T-cell (primary cell): ENCODE measurements around the gene ACY1. TPM values are rescaled to one million over a fixed set of nuclear protein-coding genes. Genes with fewer than 3 reads are reported as not detected.
"Not testable (repeated sequence)": the region's sequence is repeated elsewhere in the genome, so short reads cannot be mapped to it uniquely, and the experiment has no call there.

ENCODE experiments used
- ATAC-seq, 4 experiments: fragments of 200-7000 bp in 3 of 4; fragments of 150-1000 bp in 1 of 4; cut with Tn5 transposase; replicated peaks in 1 of 4; 1 replicate in 3 of 4; 2 replicates in 1 of 4; pipeline ENCODE4 v1.10.0; 2021; ENCODE audit warnings: moderate library complexity in 3 of 4, mild to moderate bottlenecking in 2 of 4, moderate number of reproducible peaks in 1 of 4
- CTCF ChIA-PET, 2 donors: fragments of 300-600 bp; sonication (Branson Sonifier 250); formaldehyde crosslinking; loops; one replicate each; lab custom pipeline; 2022; ENCODE audit warnings: antibody characterized with exemption in 2 of 2; lab: Charles Lee
- POLR2A ChIA-PET, 2 donors: fragments of 300-600 bp; sonication (Branson Sonifier 250); formaldehyde crosslinking; loops; one replicate each; lab custom pipeline; 2022; ENCODE audit warnings: antibody characterized with exemption in 2 of 2; lab: Charles Lee
- DNase-seq, 35 experiments: peaks; one replicate each; pipeline versions ENCODE4 v3.0.0 to v3.0.0-alpha.2; 2013 to 2023
- H3K27ac ChIP-seq: one replicate; pipeline ENCODE4 v1.5.1; 2013; ENCODE audit warnings: low read length
- H3K27me3 ChIP-seq, 2 experiments: replicated peaks in 1 of 2; 1 replicate in 1 of 2; 2 replicates in 1 of 2; pipeline versions ENCODE4 v1.6.1 to v1.7.0; 2013; ENCODE audit warnings: low read length in 1 of 2, mixed read lengths in 1 of 2; ENCODE audit not compliant: control insufficient read depth in 2 of 2, insufficient read depth in 2 of 2; ENCODE audit errors: extremely low read depth in 1 of 2
- H3K36me3 ChIP-seq, 2 donors: 1 replicate in 1 of 2; 2 replicates in 1 of 2; pipeline versions ENCODE4 v1.6.1 to v1.7.0; 2013; ENCODE audit warnings: low read length in 1 of 2; ENCODE audit not compliant: control insufficient read depth in 2 of 2, insufficient read depth in 1 of 2; ENCODE audit errors: extremely low read depth in 1 of 2
- H3K4me1 ChIP-seq, 2 experiments: 1 replicate in 1 of 2; 2 replicates in 1 of 2; pipeline versions ENCODE4 v1.6.1 to v1.7.0; 2013; ENCODE audit warnings: low read length in 2 of 2, mixed read lengths in 1 of 2; ENCODE audit not compliant: insufficient read depth in 2 of 2, control insufficient read depth in 1 of 2; ENCODE audit errors: extremely low read depth in 1 of 2
- H3K4me3 ChIP-seq, 2 donors: 1 replicate in 1 of 2; 2 replicates in 1 of 2; pipeline versions ENCODE4 v1.5.1 to v1.7.0; 2013; ENCODE audit warnings: mild to moderate bottlenecking in 2 of 2, low read length in 1 of 2, moderate library complexity in 1 of 2; ENCODE audit not compliant: control insufficient read depth in 1 of 2; ENCODE audit errors: extremely low read depth in 1 of 2
- H3K9me3 ChIP-seq: 2 replicates; pipeline ENCODE4 v1.7.0; 2013
- H3K27ac Mint-ChIP-seq, 2 donors: one replicate each; pipeline ENCODE4 v1.8.0; 2020 to 2021; ENCODE audit warnings: mild to moderate bottlenecking in 2 of 2, mixed read lengths in 2 of 2
- H3K27me3 Mint-ChIP-seq, 2 donors: one replicate each; pipeline ENCODE4 v1.8.0; 2021 to 2022; ENCODE audit warnings: mixed read lengths in 2 of 2
- H3K36me3 Mint-ChIP-seq: one replicate; pipeline ENCODE4 v1.8.0; 2021; ENCODE audit warnings: mixed read lengths
- H3K4me1 Mint-ChIP-seq, 3 donors: one replicate each; pipeline ENCODE4 v1.8.0; 2020 to 2022; ENCODE audit warnings: mixed read lengths in 3 of 3, mild to moderate bottlenecking in 1 of 3
- H3K4me3 Mint-ChIP-seq, 3 donors: one replicate each; pipeline ENCODE4 v1.8.0; 2020 to 2022; ENCODE audit warnings: mild to moderate bottlenecking in 3 of 3, mixed read lengths in 3 of 3, moderate library complexity in 3 of 3
- H3K9me3 Mint-ChIP-seq, 3 donors: one replicate each; pipeline ENCODE4 v1.8.0; 2020 to 2022; ENCODE audit warnings: mixed read lengths in 3 of 3
- WGBS: methylation state at CpG from one replicate; pipeline ENCODE4 v1.1.5; 2013; ENCODE audit warnings: missing lambda C conversion rate; ENCODE audit not compliant: insufficient coverage; 5-methylcytosine and 5-hydroxymethylcytosine counted together
- total RNA-seq, 35 experiments: library from RNA in 6 of 35; stranded (reverse) in 6 of 35; fragments of 120-200 nt in 1 of 35; gene quantifications; one replicate each; pipeline versions ENCODE4 v1.2.1 to v1.2.4 and lab custom pipeline; 2013 to 2026

ACY1 gene
- total RNA-seq, 5 donors from 2014 or later (not counting 1 experiment from before 2014, with no cell fraction given), result 6.2 to 19.0 (median 13.3) TPM

- H3K9me3 Mint-ChIP-seq, H3K27me3 Mint-ChIP-seq, ATAC-seq, POLR2A ChIA-PET, CTCF ChIA-PET, H3K27me3 ChIP-seq, H3K27ac Mint-ChIP-seq, H3K9me3 ChIP-seq, H3K27ac ChIP-seq, DNase-seq, H3K4me3 ChIP-seq: not testable (repeated sequence)
- Mint-ChIP-seq H3K36me3 (peaks cover 21% of the 10 kb centered on the region), H3K4me1 (peaks cover 37 to 45% (median 38%) of the 10 kb centered on the region in 3 donors), H3K4me3 (peak overlapping the region in 2 of 3 donors; percentile 99 to 100)
- 81% methylated on average over 3 of the region's 13 CpGs for WGBS
- Histone ChIP-seq H3K4me1 (peaks cover 15 to 35% of the 10 kb centered on the region in 2 experiments), H3K36me3 (peaks cover 2 to 31% of the 10 kb centered on the region in 2 donors)
These were observed 10.3 kb downstream of the ACY1 start for GRCh38 chr3:51993657-51994056.

GRCh38 chr3:51994530-51994929 is 11.2 kb downstream of the ACY1 start:
- Mint-ChIP-seq H3K4me3 (peak overlapping the region; percentile 99 to 100 (median 100)), H3K27ac (peak overlapping the region; percentile 100), H3K36me3 (peaks cover 21% of the 10 kb centered on the region), H3K27me3 (no peaks in the 10 kb centered on the region), H3K4me1 (peaks cover 31 to 41% (median 37%) of the 10 kb centered on the region in 3 donors), H3K9me3 (no peaks in the 10 kb centered on the region)
- no peak for ATAC-seq
- Histone ChIP-seq H3K9me3 (no peaks in the 10 kb centered on the region), H3K27ac (peak overlapping the region; percentile 84), H3K27me3 (no peaks in the 10 kb centered on the region), H3K36me3 (peaks cover 2 to 31% of the 10 kb centered on the region in 2 donors), H3K4me3 (peak overlapping the region in 1 of 2 donors; percentile 98), H3K4me1 (peaks cover 15 to 35% of the 10 kb centered on the region in 2 experiments)
- POLR2A ChIA-PET, result interaction anchor here in 1 of 2 donors (1.7 kb wide), 1 partner anchor 12 kb away, joined by 5 read pairs; the partner anchor contains the start of gene ACY1
- CTCF ChIA-PET, result interaction anchor here in 1 of 2 donors (0.6 to 0.9 kb wide), 2 partner anchors 15 to 53 kb away, joined by 3 to 4 read pairs; partner anchors contain the start of genes PARP3 and RRP9
- no peak for DNase-seq
- no CpG with 5 or more reads among the region's 2 CpGs for WGBS

- WGBS, result 0% methylated on average over 35 of the region's 40 CpGs
- Mint-ChIP-seq H3K4me3 (peak within 1 kb of the TSS; percentile 99 to 100 (median 100)), H3K9me3 (no peaks in the 10 kb centered on the region), H3K27ac (peak within 1 kb of the TSS; percentile 100), H3K36me3 (peaks cover 21% of the 10 kb centered on the region), H3K4me1 (peaks cover 31 to 41% (median 37%) of the 10 kb centered on the region in 3 donors), H3K27me3 (no peaks in the 10 kb centered on the region)
- peaks cover 2 to 31% of the 10 kb centered on the region in 2 donors for H3K36me3 ChIP-seq
- ATAC-seq, result peak; percentile 94 to 98 (median 96)
- H3K9me3 ChIP-seq, result no peaks in the 10 kb centered on the region
- peaks cover 15 to 35% of the 10 kb centered on the region in 2 experiments for H3K4me1 ChIP-seq
- peak; percentile 78 to 96 (median 90) for DNase-seq
- ChIA-PET CTCF (interaction anchor here in 1 of 2 donors (0.5 to 1.5 kb wide), 9 partner anchors 13 to 198 kb away, joined by 3 to 13 read pairs (median 3); partner anchors contain the start of genes ABHD14B, DUSP7, PARP3 and POC1A), POLR2A (interaction anchor here in 1 of 2 donors (0.7 to 1.7 kb wide), 2 partner anchors 13 to 784 kb away, joined by 3 to 5 read pairs; partner anchors contain the start of gene ACY1)
- peak within 1 kb of the TSS; percentile 84 for H3K27ac ChIP-seq
- peak within 1 kb of the TSS; percentile 68 to 98 for H3K4me3 ChIP-seq
- H3K27me3 ChIP-seq, result peaks cover 0 to 4% of the 10 kb centered on the region in 2 experiments
These were observed 12.2 kb downstream of the ACY1 start, which contains the start of gene RPL29 for GRCh38 chr3:51995346-51996163. Gene RPL29 (minus strand): TSS chr3:51995895. CDS start chr3:51995461, 434 bp downstream.

- H3K4me1 ChIP-seq, result peaks cover 15 to 45% of the 10 kb centered on the region in 2 experiments
- H3K36me3 ChIP-seq, result peaks cover 2 to 22% of the 10 kb centered on the region in 2 donors
- peak overlapping the region in 1 of 2 donors; percentile 55 for H3K27ac Mint-ChIP-seq
- peaks cover 37 to 45% (median 40%) of the 10 kb centered on the region in 3 donors for H3K4me1 Mint-ChIP-seq
- peaks cover 0 to 9% of the 10 kb centered on the region in 2 experiments for H3K27me3 ChIP-seq
- peaks cover 17% of the 10 kb centered on the region for H3K36me3 Mint-ChIP-seq
- no peak overlapping the region for H3K27ac ChIP-seq
- CTCF ChIA-PET, result no interaction called here
- no peak for DNase-seq
- ATAC-seq, result no peak
- WGBS, result 65% methylated on average over 2 of the region's 2 CpGs
- no peaks in the 10 kb centered on the region for H3K27me3 Mint-ChIP-seq
- peak overlapping the region in 2 of 3 donors; percentile 6 to 61 for H3K4me3 Mint-ChIP-seq
- POLR2A ChIA-PET, result interaction anchor here in 1 of 2 donors (0.6 kb wide), 1 partner anchor 147 kb away, joined by 3 read pairs; no protein-coding TSS in a partner anchor
- no peaks in the 10 kb centered on the region for H3K9me3 Mint-ChIP-seq
- no peak overlapping the region for H3K4me3 ChIP-seq
- H3K9me3 ChIP-seq, result no peaks in the 10 kb centered on the region
These were observed 13.8 kb downstream of the ACY1 start for GRCh38 chr3:51997172-51997571.

- Histone ChIP-seq H3K4me3 (no peak overlapping the region), H3K27me3 (peaks cover 0 to 12% of the 10 kb centered on the region in 2 experiments), H3K4me1 (peaks cover 11 to 39% of the 10 kb centered on the region in 2 experiments), H3K36me3 (peaks cover 2 to 14% of the 10 kb centered on the region in 2 donors), H3K9me3 (no peaks in the 10 kb centered on the region), H3K27ac (no peak overlapping the region)
- WGBS, result 82% methylated on average over 4 of the region's 7 CpGs
- ChIA-PET POLR2A (interaction anchor here in 1 of 2 donors (0.6 kb wide), 1 partner anchor 146 kb away, joined by 3 read pairs; no protein-coding TSS in a partner anchor), CTCF (interaction anchor here in 1 of 2 donors (0.5 to 0.8 kb wide), 2 partner anchors 121 to 150 kb away, joined by 4 read pairs; no protein-coding TSS in a partner anchor)
- Mint-ChIP-seq H3K9me3 (no peaks in the 10 kb centered on the region), H3K27ac (no peak overlapping the region), H3K27me3 (no peaks in the 10 kb centered on the region), H3K36me3 (peaks cover 14% of the 10 kb centered on the region), H3K4me1 (peaks cover 32 to 38% (median 32%) of the 10 kb centered on the region in 3 donors), H3K4me3 (no peak overlapping the region)
- DNase-seq (no peak), ATAC-seq (no peak)
These were observed 14.7 kb downstream of the ACY1 start for GRCh38 chr3:51997935-51998596.
